ENCODE data around the gene CERK. TPM values are rescaled to one million over a fixed set of nuclear protein-coding genes. Genes with fewer than 3 reads are reported as not detected.

Gene CERK
- total RNA-seq, 1 donor = 28.2 TPM

DNA sequence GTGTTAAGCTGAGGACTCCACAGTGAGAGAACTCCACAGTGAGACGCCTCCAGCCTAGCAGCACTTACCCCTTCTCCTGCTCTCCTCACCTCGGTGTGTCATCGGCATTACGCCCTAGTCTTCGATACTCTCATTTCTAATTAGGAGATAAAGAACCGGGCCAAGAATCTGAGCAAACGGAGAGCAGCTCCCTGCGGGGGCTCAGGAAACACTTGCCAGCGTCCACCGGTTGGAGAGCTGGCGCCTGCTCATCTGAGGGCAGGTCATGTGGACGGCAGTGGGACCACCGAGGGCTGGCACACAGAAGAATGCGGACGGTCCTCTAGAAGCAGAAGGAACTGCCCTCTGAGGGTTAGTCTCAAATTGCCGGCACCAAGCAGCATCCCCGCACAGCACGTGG, 13.0 kb downstream of the CERK start:
- Histone ChIP-seq H2AFZ (ENCODE audit: low read length) (no peak overlapping the region), H3K4me1 (ENCODE audit: insufficient read depth, low read length) (no peaks in the 10 kb centered on the region), H3K4me3 (ENCODE audit: insufficient read depth, low read length) (no peak overlapping the region), H4K20me1 (ENCODE audit: insufficient read depth, low read length) (peaks cover 37% of the 10 kb centered on the region), H3K27ac (ENCODE audit: low read depth, low read length) (no peak overlapping the region), H3K4me2 (ENCODE audit: insufficient read depth, low read length) (no peak overlapping the region), H3K27me3 (ENCODE audit: insufficient read depth, low read length) (no peaks in the 10 kb centered on the region), H3K36me3 (ENCODE audit: insufficient read depth, low read length) (peaks cover 12% of the 10 kb centered on the region), H3K79me2 (ENCODE audit: insufficient read depth, low read length) (peaks cover 68% of the 10 kb centered on the region), H3K9me3 (ENCODE audit: low read depth, low read length) (no peaks in the 10 kb centered on the region)
- DNase-seq (ENCODE audit: insufficient read length, low spot score, missing footprints) = no peak
- TF ChIP-seq, protein P1, sequence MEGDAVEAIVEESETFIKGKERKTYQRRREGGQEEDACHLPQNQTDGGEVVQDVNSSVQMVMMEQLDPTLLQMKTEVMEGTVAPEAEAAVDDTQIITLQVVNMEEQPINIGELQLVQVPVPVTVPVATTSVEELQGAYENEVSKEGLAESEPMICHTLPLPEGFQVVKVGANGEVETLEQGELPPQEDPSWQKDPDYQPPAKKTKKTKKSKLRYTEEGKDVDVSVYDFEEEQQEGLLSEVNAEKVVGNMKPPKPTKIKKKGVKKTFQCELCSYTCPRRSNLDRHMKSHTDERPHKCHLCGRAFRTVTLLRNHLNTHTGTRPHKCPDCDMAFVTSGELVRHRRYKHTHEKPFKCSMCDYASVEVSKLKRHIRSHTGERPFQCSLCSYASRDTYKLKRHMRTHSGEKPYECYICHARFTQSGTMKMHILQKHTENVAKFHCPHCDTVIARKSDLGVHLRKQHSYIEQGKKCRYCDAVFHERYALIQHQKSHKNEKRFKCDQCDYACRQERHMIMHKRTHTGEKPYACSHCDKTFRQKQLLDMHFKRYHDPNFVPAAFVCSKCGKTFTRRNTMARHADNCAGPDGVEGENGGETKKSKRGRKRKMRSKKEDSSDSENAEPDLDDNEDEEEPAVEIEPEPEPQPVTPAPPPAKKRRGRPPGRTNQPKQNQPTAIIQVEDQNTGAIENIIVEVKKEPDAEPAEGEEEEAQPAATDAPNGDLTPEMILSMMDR (IDR thresholded peaks at IDR 0.05; ENCODE audit: extremely low read depth, low read depth, low read length) = no peak

DNA sequence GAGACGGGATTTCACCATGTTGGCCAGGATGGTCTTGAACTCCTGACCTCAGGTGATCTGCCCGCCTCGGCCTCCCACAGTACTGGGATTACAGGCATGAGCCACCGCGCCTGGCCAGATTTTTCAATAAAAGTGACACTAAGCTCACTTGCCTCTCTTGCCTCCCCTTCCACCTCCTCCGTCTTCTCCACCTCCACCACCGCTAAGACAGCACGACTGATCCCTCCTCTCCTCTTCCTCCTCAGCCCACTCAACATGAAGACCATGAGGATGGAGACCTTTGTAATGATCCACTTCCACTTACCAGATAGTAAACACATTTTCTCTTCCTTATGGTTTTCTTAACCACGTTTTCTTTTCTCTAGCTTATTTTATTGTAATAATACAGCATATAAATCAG, 14.2 kb downstream of the CERK start:
- Histone ChIP-seq H3K27me3 (ENCODE audit: insufficient read depth, low read length) (no peaks in the 10 kb centered on the region), H3K79me2 (ENCODE audit: insufficient read depth, low read length) (peaks cover 60% of the 10 kb centered on the region), H3K27ac (ENCODE audit: low read depth, low read length) (no peak overlapping the region), H3K9me3 (ENCODE audit: low read depth, low read length) (no peaks in the 10 kb centered on the region), H3K36me3 (ENCODE audit: insufficient read depth, low read length) (peaks cover 18% of the 10 kb centered on the region), H4K20me1 (ENCODE audit: insufficient read depth, low read length) (peaks cover 37% of the 10 kb centered on the region), H3K4me3 (ENCODE audit: insufficient read depth, low read length) (no peak overlapping the region), H3K4me2 (ENCODE audit: insufficient read depth, low read length) (no peak overlapping the region), H3K4me1 (ENCODE audit: insufficient read depth, low read length) (no peaks in the 10 kb centered on the region), H2AFZ (ENCODE audit: low read length) (no peak overlapping the region)
- DNase-seq (ENCODE audit: insufficient read length, low spot score, missing footprints) = peak; percentile 21
- TF ChIP-seq, protein P1 (IDR thresholded peaks at IDR 0.05; ENCODE audit: extremely low read depth, low read depth, low read length) = no peak

DNA sequence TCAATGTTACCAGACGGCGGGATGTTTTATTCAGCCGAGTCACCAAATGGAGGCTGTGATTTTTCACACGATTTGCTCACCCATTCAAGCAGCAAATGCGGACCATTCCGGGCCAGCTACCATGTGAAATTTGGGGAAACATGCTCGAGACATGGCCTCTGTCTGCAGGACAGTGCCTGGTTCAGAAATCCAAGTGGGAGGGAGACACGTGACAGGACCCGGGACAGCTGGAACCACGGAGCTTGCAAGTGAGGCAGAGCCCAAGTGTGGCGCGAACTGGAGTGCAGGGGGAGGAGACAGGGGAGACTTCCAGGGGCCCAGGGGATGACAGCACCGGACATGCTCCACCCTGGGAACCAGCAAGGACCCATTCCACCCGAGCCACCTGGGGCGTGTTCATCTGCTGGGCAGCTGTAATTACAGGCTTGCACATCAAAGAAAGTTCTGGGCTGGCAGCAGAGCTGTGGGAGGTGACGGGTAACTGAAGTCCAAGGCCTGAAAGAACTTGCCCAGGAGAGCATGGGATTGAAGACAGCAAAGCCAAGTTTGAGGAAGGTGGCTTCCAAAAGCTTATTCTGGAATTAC, 16.5 kb downstream of the CERK start:
- H3K79me2 ChIP-seq (ENCODE audit: insufficient read depth, low read length) = peaks cover 41% of the 10 kb centered on the region
- peak; percentile 58 for DNase-seq (ENCODE audit: insufficient read length, low spot score, missing footprints)
- peaks cover 24% of the 10 kb centered on the region for H3K36me3 ChIP-seq (ENCODE audit: insufficient read depth, low read length)
- H2AFZ ChIP-seq (ENCODE audit: low read length) = no peak overlapping the region
- H3K27me3 ChIP-seq (ENCODE audit: insufficient read depth, low read length) = no peaks in the 10 kb centered on the region
- no peak overlapping the region for H3K27ac ChIP-seq (ENCODE audit: low read depth, low read length)
- peaks cover 33% of the 10 kb centered on the region for H4K20me1 ChIP-seq (ENCODE audit: insufficient read depth, low read length)
- H3K4me3 ChIP-seq (ENCODE audit: insufficient read depth, low read length) = no peak overlapping the region
- no peak overlapping the region for H3K4me2 ChIP-seq (ENCODE audit: insufficient read depth, low read length)
- TF ChIP-seq, protein P1 (IDR thresholded peaks at IDR 0.05; ENCODE audit: extremely low read depth, low read depth, low read length) = no peak
- no peaks in the 10 kb centered on the region for H3K9me3 ChIP-seq (ENCODE audit: low read depth, low read length)
- no peaks in the 10 kb centered on the region for H3K4me1 ChIP-seq (ENCODE audit: insufficient read depth, low read length)

DNA sequence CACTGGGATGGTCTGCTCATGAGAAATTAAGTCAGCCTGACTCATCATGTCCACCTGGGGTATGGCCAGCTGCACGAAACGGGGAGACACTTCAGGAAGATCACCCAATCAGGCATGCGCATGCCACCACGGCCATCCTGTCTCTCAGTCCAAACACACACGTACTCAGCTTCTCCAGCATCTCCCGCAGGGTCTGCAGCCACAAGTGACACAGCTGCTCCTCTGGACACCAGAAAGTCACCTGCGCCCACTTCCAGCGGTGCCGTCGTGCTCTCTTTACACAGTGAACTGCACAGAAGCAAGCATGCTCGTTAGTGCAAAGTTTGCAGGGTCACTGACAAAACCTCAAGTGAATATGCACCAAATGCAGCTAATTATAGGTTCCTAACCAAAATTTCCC, 18.1 kb downstream of the CERK start:
- Histone ChIP-seq H3K27me3 (ENCODE audit: insufficient read depth, low read length) (no peaks in the 10 kb centered on the region), H3K27ac (ENCODE audit: low read depth, low read length) (no peak overlapping the region), H3K9me3 (ENCODE audit: low read depth, low read length) (no peaks in the 10 kb centered on the region), H2AFZ (ENCODE audit: low read length) (no peak overlapping the region), H3K4me2 (ENCODE audit: insufficient read depth, low read length) (no peak overlapping the region), H4K20me1 (ENCODE audit: insufficient read depth, low read length) (peaks cover 19% of the 10 kb centered on the region), H3K4me1 (ENCODE audit: insufficient read depth, low read length) (no peaks in the 10 kb centered on the region), H3K79me2 (ENCODE audit: insufficient read depth, low read length) (peaks cover 24% of the 10 kb centered on the region), H3K36me3 (ENCODE audit: insufficient read depth, low read length) (peaks cover 21% of the 10 kb centered on the region), H3K4me3 (ENCODE audit: insufficient read depth, low read length) (no peak overlapping the region)
- TF ChIP-seq, protein P1 (IDR thresholded peaks at IDR 0.05; ENCODE audit: extremely low read depth, low read depth, low read length) = no peak
- DNase-seq (ENCODE audit: insufficient read length, low spot score, missing footprints) = no peak
